ENCODE results near the gene TMEM132C. TPM values are rescaled to one million over a fixed set of nuclear protein-coding genes. Genes with fewer than 3 reads are reported as not detected.
A peak's percentile ranks its signal among the peaks of the same experiment; 100 is the strongest.

TMEM132C gene
- total and polyA plus RNA-seq, 5 donors = 4.9 to 16.3 (median 9.4) TPM

DNA sequence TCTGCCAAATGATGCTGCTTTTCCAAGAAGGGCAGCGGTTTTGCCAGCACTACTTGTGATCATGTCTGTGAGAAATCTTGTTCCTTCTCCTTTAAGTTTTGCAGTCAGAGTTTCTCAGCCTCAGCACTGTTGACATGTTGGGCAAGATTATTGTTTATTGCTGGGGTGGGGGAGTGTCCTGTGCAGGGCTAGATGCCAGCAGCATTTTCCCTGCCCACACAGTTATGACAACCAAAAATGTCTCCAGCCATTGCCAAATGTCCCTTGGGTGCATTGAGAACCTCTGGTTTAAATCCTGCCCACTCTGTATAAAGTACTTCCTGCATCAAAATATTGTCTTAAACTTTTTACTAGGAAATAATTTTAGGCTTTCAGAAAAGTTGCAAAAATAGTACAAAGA lies 20.0 kb downstream of the TMEM132C start:
- intact Hi-C loops (cut with DNase I) = no loop called here
- 59% methylated on average over 1 of the region's 1 CpG for WGBS

DNA sequence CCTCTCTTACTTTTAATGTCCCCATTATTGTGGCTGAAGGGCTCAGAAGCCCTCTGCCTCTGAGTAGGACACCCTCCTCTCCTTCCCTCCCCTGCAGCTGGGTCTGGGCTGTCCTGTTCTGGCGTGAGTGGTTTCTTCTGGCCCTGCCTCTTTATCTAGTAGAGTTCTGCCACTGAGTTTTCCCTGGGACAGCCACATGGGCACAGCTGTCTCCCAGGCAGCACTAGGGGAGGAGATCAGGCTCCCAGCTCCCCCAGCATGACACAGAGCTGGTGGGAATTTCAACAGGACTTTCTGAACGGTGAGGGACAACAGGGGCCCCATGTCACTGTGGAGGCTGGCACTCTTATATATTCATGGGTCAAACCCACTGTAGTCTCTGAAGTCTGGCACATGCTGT lies 21.4 kb downstream of the TMEM132C start:
- peaks cover 5% of the 10 kb centered on the region for H3K4me1 ChIP-seq (ENCODE audit: control insufficient read depth, insufficient read depth, low read length)
- intact Hi-C loops (cut with DNase I) = no loop called here
- H3K27me3 ChIP-seq (ENCODE audit: control insufficient read depth, insufficient read depth) = no peaks in the 10 kb centered on the region
- ATAC-seq (no peak), DNase-seq (no peak)
- no peaks in the 10 kb centered on the region for H3K9me3 ChIP-seq (ENCODE audit: control insufficient read depth, low read length)
- WGBS = 15% methylated on average over 2 of the region's 2 CpGs
- no peak overlapping the region for H3K27ac ChIP-seq (ENCODE audit: low read length)
- no peak overlapping the region for H3K4me3 ChIP-seq (ENCODE audit: low read length)

More for the DNA sequence above, 20.0 kb downstream of the TMEM132C start:
- H3K27me3 ChIP-seq (ENCODE audit: control insufficient read depth, insufficient read depth) = no peaks in the 10 kb centered on the region
- no peaks in the 10 kb centered on the region for H3K9me3 ChIP-seq (ENCODE audit: control insufficient read depth, low read length)
- ATAC-seq = peak; percentile 53 to 84
- peaks cover 5% of the 10 kb centered on the region for H3K4me1 ChIP-seq (ENCODE audit: control insufficient read depth, insufficient read depth, low read length)
- DNase-seq = peak in 2 of 3 donors; percentile 28 to 70
- no peak overlapping the region for H3K27ac ChIP-seq (ENCODE audit: low read length)
- H3K4me3 ChIP-seq (ENCODE audit: low read length) = no peak overlapping the region

DNA sequence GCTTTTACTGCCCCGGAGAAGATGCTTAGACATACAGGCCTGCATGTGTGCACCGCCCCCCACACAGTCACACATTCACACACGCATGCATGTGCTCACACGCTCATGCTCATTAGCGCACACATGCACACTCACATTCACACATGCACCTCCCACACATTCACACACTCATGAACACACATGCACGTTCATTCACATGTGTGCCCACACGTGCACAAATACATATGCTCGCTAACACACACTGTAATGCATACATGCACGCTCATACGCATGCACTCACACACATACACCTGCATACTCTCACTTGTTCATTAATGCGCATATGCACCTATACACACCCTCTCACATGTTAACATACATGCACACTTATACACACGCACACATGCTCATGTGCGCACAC lies 21.9 kb downstream of the TMEM132C start:
- Histone ChIP-seq H3K4me1 (ENCODE audit: control insufficient read depth, insufficient read depth, low read length) (peaks cover 5% of the 10 kb centered on the region), H3K4me3 (ENCODE audit: low read length) (no peak overlapping the region), H3K27ac (ENCODE audit: low read length) (no peak overlapping the region), H3K27me3 (ENCODE audit: control insufficient read depth, insufficient read depth) (no peaks in the 10 kb centered on the region), H3K9me3 (ENCODE audit: control insufficient read depth, low read length) (no peaks in the 10 kb centered on the region)
- intact Hi-C loops (cut with DNase I) = no loop called here
- 88% methylated on average over 13 of the region's 13 CpGs for WGBS
- no peak for DNase-seq
- no peak for ATAC-seq

DNA sequence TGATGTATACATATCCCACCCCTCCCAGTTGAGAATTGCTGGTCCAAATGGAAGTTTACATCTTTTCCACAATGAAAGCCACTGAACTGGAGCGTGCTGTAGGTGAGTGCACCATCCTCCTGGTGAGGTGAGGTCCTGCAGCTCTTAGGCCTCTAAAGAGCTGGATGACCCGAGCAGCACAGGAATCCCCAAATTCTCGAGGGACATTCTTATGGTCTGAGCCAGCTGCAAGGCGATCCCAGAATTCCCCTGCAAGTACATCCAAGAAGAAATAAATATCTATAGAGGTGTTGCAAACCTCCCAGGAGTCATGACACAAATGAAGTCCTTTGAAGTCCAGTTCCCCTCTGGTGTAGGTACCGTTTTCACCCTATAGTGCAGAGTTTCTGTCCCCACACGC lies 24.0 kb downstream of the TMEM132C start:
- Histone ChIP-seq H3K4me1 (ENCODE audit: control insufficient read depth, insufficient read depth, low read length) (peaks cover 5% of the 10 kb centered on the region), H3K4me3 (ENCODE audit: low read length) (no peak overlapping the region), H3K27me3 (ENCODE audit: control insufficient read depth, insufficient read depth) (no peaks in the 10 kb centered on the region), H3K27ac (ENCODE audit: low read length) (no peak overlapping the region), H3K9me3 (ENCODE audit: control insufficient read depth, low read length) (no peaks in the 10 kb centered on the region)
- DNase-seq (no peak), ATAC-seq (no peak)
- intact Hi-C loops (cut with DNase I) = no loop called here
- WGBS = 61% methylated on average over 6 of the region's 6 CpGs

DNA sequence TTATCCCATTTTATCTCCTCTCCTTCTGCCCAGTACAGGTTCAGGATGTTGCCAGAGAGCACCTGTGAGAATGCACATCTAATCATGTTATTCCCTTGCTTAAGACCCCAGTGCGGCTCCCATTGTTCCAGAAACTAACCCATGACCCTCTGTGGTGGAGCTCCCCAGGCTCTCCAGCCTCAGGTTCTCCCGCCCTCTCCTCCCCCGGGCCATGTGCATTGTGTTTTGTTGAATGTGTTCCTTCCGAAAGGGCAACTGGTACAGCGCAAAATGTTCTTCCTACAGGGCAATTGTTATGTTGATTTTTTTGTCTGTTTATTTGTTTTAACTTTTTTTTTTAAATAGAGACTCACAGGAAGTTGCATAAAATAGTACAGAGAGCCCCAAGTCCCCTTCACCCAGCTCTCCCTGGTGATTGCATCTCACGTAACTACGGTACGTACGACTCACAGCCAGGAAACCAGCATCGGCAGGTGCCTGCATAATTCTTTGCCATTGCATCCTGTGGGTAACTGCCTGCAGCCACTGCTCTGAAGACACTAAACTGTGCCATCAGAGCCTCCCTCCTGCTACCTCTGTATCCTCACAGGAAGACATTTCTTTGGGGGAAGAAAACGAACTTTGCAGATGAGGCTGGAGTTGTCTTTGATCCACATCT lies 31.2 kb downstream of the TMEM132C start:
- no peak overlapping the region for H3K27ac ChIP-seq (ENCODE audit: low read length)
- no peak overlapping the region for H3K4me3 ChIP-seq (ENCODE audit: low read length)
- peak in 1 of 2 donors; percentile 69 for ATAC-seq
- intact Hi-C loops (cut with DNase I) = no loop called here
- H3K4me1 ChIP-seq (ENCODE audit: control insufficient read depth, insufficient read depth, low read length) = no peaks in the 10 kb centered on the region
- WGBS = 53% methylated on average over 11 of the region's 11 CpGs
- no peaks in the 10 kb centered on the region for H3K9me3 ChIP-seq (ENCODE audit: control insufficient read depth, low read length)
- no peaks in the 10 kb centered on the region for H3K27me3 ChIP-seq (ENCODE audit: control insufficient read depth, insufficient read depth)
- DNase-seq = no peak

DNA sequence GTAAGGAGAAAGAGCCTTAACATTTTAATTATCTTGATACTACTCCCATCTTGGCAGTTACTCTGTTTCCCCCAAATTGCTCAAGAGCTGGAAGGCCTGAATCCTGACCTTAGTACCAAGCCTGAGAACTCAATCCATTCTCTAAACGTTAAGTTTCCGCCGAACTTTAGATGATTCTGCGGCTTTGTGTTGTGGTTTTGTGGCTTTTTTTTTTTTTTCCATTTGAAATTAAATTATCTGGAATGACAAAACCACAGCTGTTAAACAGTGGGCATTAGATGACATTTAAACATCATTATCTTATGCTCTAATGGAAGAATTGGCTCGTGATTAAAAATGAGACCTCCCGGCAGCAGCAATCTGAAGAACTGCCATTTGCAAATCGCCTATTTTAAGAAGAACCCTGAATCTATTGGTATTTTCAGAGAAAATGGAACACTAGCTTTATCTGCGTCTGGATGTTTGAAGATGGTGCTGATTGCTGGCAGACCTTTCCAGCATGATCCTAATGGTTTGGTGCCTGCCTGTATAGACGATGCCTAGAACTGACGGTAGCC lies 38.4 kb downstream of the TMEM132C start:
- Histone ChIP-seq H3K9me3 (ENCODE audit: control insufficient read depth, low read length) (no peaks in the 10 kb centered on the region), H3K4me1 (ENCODE audit: control insufficient read depth, insufficient read depth, low read length) (no peaks in the 10 kb centered on the region), H3K27ac (ENCODE audit: low read length) (no peak overlapping the region), H3K27me3 (ENCODE audit: control insufficient read depth, insufficient read depth) (no peaks in the 10 kb centered on the region), H3K4me3 (ENCODE audit: low read length) (no peak overlapping the region)
- DNase-seq = no peak
- intact Hi-C loops (cut with DNase I) = no loop called here
- WGBS = 84% methylated on average over 10 of the region's 10 CpGs
- ATAC-seq = no peak

DNA sequence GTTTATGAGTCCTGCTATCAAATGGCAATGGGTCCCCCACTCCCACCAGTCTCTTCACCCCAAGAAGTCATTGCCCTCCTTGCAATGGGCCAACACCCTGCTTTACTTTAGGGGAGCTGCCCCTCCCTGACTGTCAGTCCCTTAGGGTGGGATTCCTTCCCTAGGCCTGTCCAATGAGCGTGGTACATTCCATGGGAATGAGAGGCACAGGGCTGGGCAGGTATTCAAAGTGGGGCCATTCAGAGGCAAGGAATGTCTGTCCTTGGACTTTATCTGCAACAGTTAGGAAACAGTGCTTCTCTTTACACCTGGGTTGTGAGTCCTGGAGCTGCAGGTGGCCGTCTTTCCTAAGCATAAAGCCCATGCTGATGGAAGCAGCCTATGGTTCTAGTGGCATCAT lies 40.8 kb downstream of the TMEM132C start:
- H3K27ac ChIP-seq (ENCODE audit: low read length) = no peak overlapping the region
- DNase-seq (no peak), ATAC-seq (no peak)
- 78% methylated on average over 2 of the region's 2 CpGs for WGBS
- H3K4me3 ChIP-seq (ENCODE audit: low read length) = no peak overlapping the region
- H3K9me3 ChIP-seq (ENCODE audit: control insufficient read depth, low read length) = no peaks in the 10 kb centered on the region
- H3K27me3 ChIP-seq (ENCODE audit: control insufficient read depth, insufficient read depth) = no peaks in the 10 kb centered on the region
- intact Hi-C loops (cut with DNase I) = no loop called here
- H3K4me1 ChIP-seq (ENCODE audit: control insufficient read depth, insufficient read depth, low read length) = no peaks in the 10 kb centered on the region

DNA sequence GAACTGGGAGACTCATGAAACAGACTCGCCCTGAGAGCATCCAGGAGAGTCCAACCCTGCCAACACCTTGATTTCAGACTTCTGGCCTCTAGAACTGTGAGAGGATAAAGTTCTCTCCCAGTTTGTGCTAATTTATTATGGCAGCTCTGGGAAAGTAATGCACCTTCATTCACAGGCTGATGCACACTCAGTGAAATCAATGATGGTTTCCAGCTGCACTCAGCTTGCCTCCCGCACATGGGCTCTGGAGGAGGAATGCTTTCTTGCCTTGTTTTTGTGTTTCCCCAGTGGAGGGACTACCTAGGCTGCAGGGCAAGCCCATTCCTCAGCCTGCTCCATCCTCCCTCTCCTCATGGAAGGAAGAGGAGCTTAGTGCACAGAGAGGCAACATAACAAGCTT lies 45.7 kb downstream of the TMEM132C start:
- no peaks in the 10 kb centered on the region for H3K9me3 ChIP-seq (ENCODE audit: control insufficient read depth, low read length)
- intact Hi-C loops (cut with DNase I) = no loop called here
- DNase-seq (no peak), ATAC-seq (no peak)
- no peaks in the 10 kb centered on the region for H3K27me3 ChIP-seq (ENCODE audit: control insufficient read depth, insufficient read depth)
- no peak overlapping the region for H3K27ac ChIP-seq (ENCODE audit: low read length)
- WGBS = 69% methylated on average over 2 of the region's 2 CpGs
- H3K4me3 ChIP-seq (ENCODE audit: low read length) = no peak overlapping the region
- H3K4me1 ChIP-seq (ENCODE audit: control insufficient read depth, insufficient read depth, low read length) = peaks cover 6% of the 10 kb centered on the region

DNA sequence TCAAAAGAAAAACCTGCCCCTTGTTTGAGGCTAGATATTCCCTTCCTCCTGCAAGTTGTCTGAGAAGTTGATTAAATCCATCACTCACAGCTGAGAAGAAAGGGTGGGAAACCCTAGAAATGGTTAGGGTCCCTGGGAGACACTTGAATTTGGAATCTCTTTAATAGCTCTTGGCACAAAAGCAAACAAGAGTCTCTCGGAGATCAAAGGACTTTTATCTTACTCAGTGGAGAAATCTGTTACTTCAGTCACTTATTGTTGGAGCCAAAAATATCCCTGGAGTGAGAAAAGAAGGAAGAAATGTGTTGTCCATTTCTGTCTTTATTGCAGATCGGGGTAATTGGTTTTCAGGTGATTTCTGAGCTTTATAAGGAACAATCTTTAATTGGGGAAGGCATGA lies 47.0 kb downstream of the TMEM132C start:
- Histone ChIP-seq H3K9me3 (ENCODE audit: control insufficient read depth, low read length) (no peaks in the 10 kb centered on the region), H3K27me3 (ENCODE audit: control insufficient read depth, insufficient read depth) (no peaks in the 10 kb centered on the region), H3K4me1 (ENCODE audit: control insufficient read depth, insufficient read depth, low read length) (peaks cover 6% of the 10 kb centered on the region), H3K27ac (ENCODE audit: low read length) (no peak overlapping the region), H3K4me3 (ENCODE audit: low read length) (no peak overlapping the region)
- ATAC-seq (no peak), DNase-seq (no peak)
- 18% methylated on average over 2 of the region's 2 CpGs for WGBS
- intact Hi-C loops (cut with DNase I) = no loop called here

DNA sequence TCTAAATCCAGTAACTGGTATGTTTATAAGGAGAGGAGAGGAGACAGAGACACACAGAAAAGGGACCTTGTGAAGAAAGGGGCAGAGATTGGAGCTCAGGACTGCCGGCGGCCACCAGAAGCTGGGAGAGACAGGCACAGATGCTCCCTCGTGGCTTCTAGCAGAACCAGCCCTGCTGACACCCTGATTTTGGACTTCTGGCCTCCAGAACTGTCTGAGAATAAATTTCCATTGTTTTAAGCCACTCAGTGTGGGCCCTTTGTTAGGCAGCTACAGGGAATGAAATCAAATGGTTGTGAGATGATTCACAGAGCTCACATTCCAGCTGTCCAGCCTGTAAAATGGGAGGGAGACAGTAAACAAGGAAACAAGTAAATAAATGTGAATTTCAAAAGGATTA lies 47.6 kb downstream of the TMEM132C start:
- DNase-seq (no peak), ATAC-seq (no peak)
- Histone ChIP-seq H3K27me3 (ENCODE audit: control insufficient read depth, insufficient read depth) (no peaks in the 10 kb centered on the region), H3K4me1 (ENCODE audit: control insufficient read depth, insufficient read depth, low read length) (peaks cover 6% of the 10 kb centered on the region), H3K27ac (ENCODE audit: low read length) (no peak overlapping the region), H3K4me3 (ENCODE audit: low read length) (no peak overlapping the region), H3K9me3 (ENCODE audit: control insufficient read depth, low read length) (no peaks in the 10 kb centered on the region)
- 79% methylated on average over 3 of the region's 3 CpGs for WGBS
- intact Hi-C loops (cut with DNase I) = no loop called here

DNA sequence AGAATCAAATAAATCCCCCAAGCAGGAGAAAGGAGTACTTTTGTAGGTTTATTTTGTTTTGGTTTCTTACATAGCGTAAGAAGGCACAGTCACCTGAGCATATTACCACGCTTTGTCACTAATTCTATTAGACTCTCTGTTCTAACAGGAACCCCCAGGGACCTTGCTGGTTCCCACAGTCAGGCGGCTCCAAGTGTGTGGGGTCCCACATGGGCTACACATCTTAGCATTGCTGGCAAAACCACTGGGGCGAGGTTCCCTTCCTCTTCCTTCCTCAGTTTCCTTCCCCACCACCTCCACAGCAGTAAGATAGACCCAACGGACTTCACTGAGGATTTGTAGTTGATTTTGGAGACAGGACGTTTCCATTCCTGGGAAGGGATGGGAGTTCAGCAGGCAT lies 49.1 kb downstream of the TMEM132C start:
- peaks cover 6% of the 10 kb centered on the region for H3K4me1 ChIP-seq (ENCODE audit: control insufficient read depth, insufficient read depth, low read length)
- no peaks in the 10 kb centered on the region for H3K9me3 ChIP-seq (ENCODE audit: control insufficient read depth, low read length)
- no peaks in the 10 kb centered on the region for H3K27me3 ChIP-seq (ENCODE audit: control insufficient read depth, insufficient read depth)
- DNase-seq (peak in 2 of 3 donors; percentile 27 to 64), ATAC-seq (peak in 1 of 2 donors; percentile 53)
- H3K27ac ChIP-seq (ENCODE audit: low read length) = peak overlapping the region; percentile 58
- intact Hi-C loops (cut with DNase I) = no loop called here
- 50% methylated on average over 6 of the region's 6 CpGs for WGBS
- H3K4me3 ChIP-seq (ENCODE audit: low read length) = no peak overlapping the region
